HL-60 (cell line): ENCODE results near the gene SFT2D1.

Experiments
- GABPA ChIP-seq: IDR thresholded peaks from 2 replicates; pipeline ENCODE4 v1.6.1; 2012; ENCODE audit warnings: low read depth
- TF ChIP-seq, protein P1 (sequence below): IDR thresholded peaks from one replicate; pipeline ENCODE4 v1.5.1; 2011; ENCODE audit warnings: low read length, control low read depth, inconsistent platforms; ENCODE audit not compliant: insufficient read depth

DNA sequence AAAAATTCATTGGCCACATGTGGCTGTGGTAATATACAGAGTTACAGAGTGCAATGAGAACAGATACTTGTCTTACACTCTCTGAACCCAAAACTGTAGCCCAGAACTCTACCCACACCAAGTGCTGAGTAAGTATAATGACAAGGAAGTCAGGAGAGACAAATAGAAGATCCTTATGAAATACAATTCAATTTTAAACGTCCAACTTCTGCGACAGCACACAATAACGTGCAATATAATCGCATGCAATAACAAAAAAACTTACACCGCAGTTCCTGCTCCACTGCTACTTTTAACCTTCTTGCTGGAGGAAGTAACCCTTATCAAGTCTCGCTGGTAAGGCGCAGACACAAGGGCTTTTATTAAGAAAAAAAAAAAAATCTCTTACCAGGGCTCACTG is 881 bp downstream of the SFT2D1 start:
- TF ChIP-seq, protein P1, sequence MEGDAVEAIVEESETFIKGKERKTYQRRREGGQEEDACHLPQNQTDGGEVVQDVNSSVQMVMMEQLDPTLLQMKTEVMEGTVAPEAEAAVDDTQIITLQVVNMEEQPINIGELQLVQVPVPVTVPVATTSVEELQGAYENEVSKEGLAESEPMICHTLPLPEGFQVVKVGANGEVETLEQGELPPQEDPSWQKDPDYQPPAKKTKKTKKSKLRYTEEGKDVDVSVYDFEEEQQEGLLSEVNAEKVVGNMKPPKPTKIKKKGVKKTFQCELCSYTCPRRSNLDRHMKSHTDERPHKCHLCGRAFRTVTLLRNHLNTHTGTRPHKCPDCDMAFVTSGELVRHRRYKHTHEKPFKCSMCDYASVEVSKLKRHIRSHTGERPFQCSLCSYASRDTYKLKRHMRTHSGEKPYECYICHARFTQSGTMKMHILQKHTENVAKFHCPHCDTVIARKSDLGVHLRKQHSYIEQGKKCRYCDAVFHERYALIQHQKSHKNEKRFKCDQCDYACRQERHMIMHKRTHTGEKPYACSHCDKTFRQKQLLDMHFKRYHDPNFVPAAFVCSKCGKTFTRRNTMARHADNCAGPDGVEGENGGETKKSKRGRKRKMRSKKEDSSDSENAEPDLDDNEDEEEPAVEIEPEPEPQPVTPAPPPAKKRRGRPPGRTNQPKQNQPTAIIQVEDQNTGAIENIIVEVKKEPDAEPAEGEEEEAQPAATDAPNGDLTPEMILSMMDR: no peak
- TF ChIP-seq GABPA: no peak
